G401.6 (cell line): ENCODE results near the gene ACOT2.
"Not testable (repeated sequence)": the region's sequence is repeated elsewhere in the genome, so short reads cannot be mapped to it uniquely, and the experiment has no call there.

Experiments used
- FAIRE-seq: peaks from 2 replicates; lab custom pipeline; 2012; peaks lifted over from hg19 to GRCh38; lab: Jason Lieb, UNC

The ACOT2 gene

GRCh38 chr14:73567951-73568885 lies 795 bp upstream of the ACOT2 start:
- FAIRE-seq, result no peak

- not testable (repeated sequence) for FAIRE-seq
Measured at GRCh38 chr14:73568886-73569184, 178 bp upstream of the ACOT2 start.

- peak; percentile 79 for FAIRE-seq
Measured at GRCh38 chr14:73570913-73571312, 1.9 kb downstream of the ACOT2 start.

- not testable (repeated sequence) for FAIRE-seq
Measured at GRCh38 chr14:73573034-73573433, 4.0 kb downstream of the ACOT2 start.

- not testable (repeated sequence) for FAIRE-seq
Measured at GRCh38 chr14:73573740-73574139, 4.7 kb downstream of the ACOT2 start.

GRCh38 chr14:73574251-73574650 lies 5.2 kb downstream of the ACOT2 start:
- not testable (repeated sequence) for FAIRE-seq

- no peak for FAIRE-seq
Measured at GRCh38 chr14:73576391-73576790, 7.4 kb downstream of the ACOT2 start.

- not testable (repeated sequence) for FAIRE-seq
Measured at GRCh38 chr14:73577214-73577613, 8.2 kb downstream of the ACOT2 start.

- FAIRE-seq, result not testable (repeated sequence)
Measured at GRCh38 chr14:73582102-73582979, 13.3 kb downstream of the ACOT2 start.

- FAIRE-seq, result no peak
Measured at GRCh38 chr14:73588695-73589094, 19.7 kb downstream of the ACOT2 start.

- no peak for FAIRE-seq
Measured at GRCh38 chr14:73589116-73589515, 20.1 kb downstream of the ACOT2 start.

- not testable (repeated sequence) for FAIRE-seq
Measured at GRCh38 chr14:73590673-73591004, 21.6 kb downstream of the ACOT2 start.

- FAIRE-seq, result no peak
Measured at GRCh38 chr14:73591690-73592449, 22.9 kb downstream of the ACOT2 start, which contains the start of gene ACOT4. ACOT4 (plus strand) TSS chr14:73591873; CDS start chr14:73591960, 87 bp downstream.

GRCh38 chr14:73594491-73594890 lies 25.5 kb downstream of the ACOT2 start:
- no peak for FAIRE-seq

- no peak for FAIRE-seq
Measured at GRCh38 chr14:73599499-73599898, 30.5 kb downstream of the ACOT2 start.

- no peak for FAIRE-seq
Measured at GRCh38 chr14:73602994-73603393, 34.0 kb downstream of the ACOT2 start.

- no peak for FAIRE-seq
Measured at GRCh38 chr14:73606271-73606670, 37.3 kb downstream of the ACOT2 start.

- no peak for FAIRE-seq
Measured at GRCh38 chr14:73607241-73607640, 38.2 kb downstream of the ACOT2 start.

- no peak for FAIRE-seq
Measured at GRCh38 chr14:73610687-73611086, 41.7 kb downstream of the ACOT2 start.

- FAIRE-seq, result peak; percentile 57
Measured at GRCh38 chr14:73612339-73613045, 43.5 kb downstream of the ACOT2 start, which contains the start of gene ACOT6. ACOT6 (plus strand) TSS chr14:73612517; CDS start chr14:73612572, 55 bp downstream.

- no peak for FAIRE-seq
Measured at GRCh38 chr14:73613046-73613383, 44.0 kb downstream of the ACOT2 start.
